HepG2 (cell line): ENCODE results near the gene DEFB121. TPM values are rescaled to one million over a fixed set of nuclear protein-coding genes. Genes with fewer than 3 reads are reported as not detected.
"Not testable (repeated sequence)": the region's sequence is repeated elsewhere in the genome, so short reads cannot be mapped to it uniquely, and the experiment has no call there.

ENCODE experiments used
- ATAC-seq: fragments of 200-7000 bp; cut with Tn5 transposase; 3 replicates; pipeline ENCODE4 v1.9.1; 2020; ENCODE audit warnings: mild to moderate bottlenecking, moderate library complexity
- BruUV-seq: library from RNA; stranded (reverse); fragments of 400-500 nt; replicated peaks from 2 replicates; lab custom pipeline; 2021; lab: Mats Ljungman, UMichigan
- CTCF ChIA-PET: fragments of 300-600 bp; formaldehyde crosslinking; extraction: SDS; loops from one replicate; lab custom pipeline; 2021; ENCODE audit warnings: low total read pairs, inconsistent platforms, low intra/inter-chr PET ratio; lab: Yijun Ruan, JAX
- POLR2A ChIA-PET: fragments of 350-600 bp; sonication (Branson Sonifier 250); formaldehyde crosslinking; loops from one replicate; lab custom pipeline; 2020; ENCODE audit warnings: antibody characterized with exemption, inconsistent platforms; lab: Yijun Ruan, JAX
- DNase-seq: peaks from one replicate; pipeline ENCODE4 v3.0.0-alpha.2; 2015; ENCODE audit warnings: low spot score
- FAIRE-seq: peaks from 3 replicates; lab custom pipeline; 2011; peaks lifted over from hg19 to GRCh38; lab: Jason Lieb, UNC
- H2AFZ ChIP-seq: one replicate; pipeline ENCODE4 v1.6.1; 2011; ENCODE audit warnings: low read length, inconsistent platforms
- H3K27ac ChIP-seq: fragments of 300-600 bp; 3 replicates; pipeline ENCODE4 v1.8.0; 2011; ENCODE audit warnings: mixed run types, mild to moderate bottlenecking, mixed read lengths, low read length, inconsistent platforms; ENCODE audit not compliant: insufficient read depth; ENCODE audit errors: extremely low read length
- H3K27me3 ChIP-seq, 2 experiments: fragments of 200-600 bp in 1 of 2; 2 replicates in 1 of 2; 3 replicates in 1 of 2; pipeline versions ENCODE4 v1.6.0 to v1.8.0; 2011; ENCODE audit warnings: low read length in 2 of 2, mild to moderate bottlenecking in 2 of 2, moderate library complexity in 2 of 2, inconsistent platforms in 1 of 2; ENCODE audit not compliant: insufficient read depth in 2 of 2, control insufficient read depth in 1 of 2
- H3K36me3 ChIP-seq, 2 experiments: fragments of 200-600 bp in 1 of 2; replicated peaks in 1 of 2; 2 replicates in 1 of 2; 3 replicates in 1 of 2; pipeline versions ENCODE4 v1.5.1 to v1.8.0; 2011; ENCODE audit warnings: low read length in 2 of 2, inconsistent platforms in 1 of 2; ENCODE audit not compliant: insufficient read depth in 2 of 2, control insufficient read depth in 1 of 2
- H3K4me1 ChIP-seq: 2 replicates; pipeline ENCODE4 v1.5.1; 2012; ENCODE audit warnings: low read length, inconsistent platforms; ENCODE audit not compliant: insufficient read depth
- H3K4me2 ChIP-seq: 2 replicates; pipeline ENCODE4 v1.6.0; 2011; ENCODE audit warnings: low read depth, low read length, inconsistent platforms
- H3K4me3 ChIP-seq, 3 experiments: fragments of 200-600 bp in 1 of 3; sonication (generic), shearing (Covaris generic) in 1 of 3; replicated peaks in 1 of 3; 2 replicates each; pipeline ENCODE4 v1.5.1; 2011 to 2016; ENCODE audit warnings: low read length in 3 of 3, inconsistent platforms in 2 of 3, low read depth in 2 of 3, mild to moderate bottlenecking in 2 of 3, control low read depth in 1 of 3, mixed read lengths in 1 of 3; ENCODE audit not compliant: insufficient read depth in 1 of 3
- H3K79me2 ChIP-seq: one replicate; pipeline ENCODE4 v1.6.1; 2011; ENCODE audit warnings: low read length, inconsistent platforms; ENCODE audit not compliant: insufficient read depth
- H3K9ac ChIP-seq: 2 replicates; pipeline ENCODE4 v1.6.0; 2011; ENCODE audit warnings: mild to moderate bottlenecking, low read depth, low read length, inconsistent platforms; ENCODE audit not compliant: insufficient read depth
- H3K9me3 ChIP-seq: 2 replicates; pipeline ENCODE4 v1.5.1; 2012; ENCODE audit warnings: mild to moderate bottlenecking, low read length
- H4K20me1 ChIP-seq: 2 replicates; pipeline ENCODE4 v1.6.0; 2011; ENCODE audit warnings: inconsistent platforms, mild to moderate bottlenecking, low read length, moderate library complexity; ENCODE audit not compliant: insufficient read depth
- CHD2 ChIP-seq: IDR thresholded peaks from 2 replicates; pipeline ENCODE4 v1.6.1; 2011; ENCODE audit warnings: low read depth, low read length, improper control_type of control experiment
- MAFF ChIP-seq: IDR thresholded peaks from 2 replicates; pipeline ENCODE4 v1.6.1; 2011; ENCODE audit warnings: low read depth, low read length, improper control_type of control experiment
- MAFK ChIP-seq, 2 experiments: IDR thresholded peaks in 1 of 2; conservative IDR thresholded peaks in 1 of 2; 2 replicates each; pipeline ENCODE4 v1.6.1; 2011; ENCODE audit warnings: improper control_type of control experiment in 2 of 2, low read length in 2 of 2
- PAX8 ChIP-seq: sonication (generic); formaldehyde crosslinking; IDR thresholded peaks from 2 replicates; pipeline ENCODE4 v1.8.0; 2022; ENCODE audit warnings: mild to moderate bottlenecking, missing genetic modification reagents, borderline replicate concordance
- RBM39 ChIP-seq: fragments of 200-400 bp; formaldehyde crosslinking; IDR thresholded peaks from one replicate; pipeline ENCODE4 v1.6.1; 2018; ENCODE audit warnings: antibody characterized with exemption, mild to moderate bottlenecking, low read depth, low read length; ENCODE audit not compliant: poor library complexity, severe bottlenecking
- ZNF503 ChIP-seq: sonication (generic); formaldehyde crosslinking; IDR thresholded peaks from 2 replicates; pipeline ENCODE4 v1.4.0; 2020; ENCODE audit warnings: missing genetic modification reagents
- ZNF574 ChIP-seq: sonication (generic); formaldehyde crosslinking; IDR thresholded peaks from 2 replicates; pipeline ENCODE4 v1.4.0; 2020; ENCODE audit warnings: missing genetic modification reagents
- ZNF674 ChIP-seq: sonication (generic); formaldehyde crosslinking; IDR thresholded peaks from 2 replicates; pipeline ENCODE4 v1.5.0; 2020; ENCODE audit warnings: low read depth, mild to moderate bottlenecking, missing genetic modification reagents
- WGBS: methylation state at CpG from one replicate; pipeline ENCODE4 v1.1.6; 2017; ENCODE audit warnings: low lambda C conversion rate; 5-methylcytosine and 5-hydroxymethylcytosine counted together
- in situ Hi-C: cut with HindIII; loops from 2 replicates; pipeline ENCODE4 v1.10.0; 2017; ENCODE audit warnings: low pct_unique_long_range_greater_than_20kb; ENCODE audit not compliant: extremely low pct_ligation_motif_present
- intact Hi-C: fragments of 100-400 bp; cut with micrococcal nuclease; formaldehyde crosslinking; loops from one replicate; pipeline ENCODE4 v1.10.0; 2022; ENCODE audit not compliant: unreplicated experiment
- polyA plus RNA-seq, 8 experiments: library from polyadenylated mRNA; depleted of rRNA in 3 of 8; stranded (reverse) in 7 of 8; unstranded in 1 of 8; fragments of >200 nt; fragmentation: Illumina TruSeq in 4 of 8; extraction: Trizol in 4 of 8; gene quantifications; 2 replicates each; pipeline versions ENCODE4 v1.2.1 to v1.2.3, GENCODE V29; 2011 to 2016; ENCODE audit warnings: low read depth in 4 of 8, missing spikeins in 1 of 8, mixed read lengths in 1 of 8; ENCODE audit not compliant: insufficient read depth in 1 of 8
- total RNA-seq, 5 experiments: library from RNA; depleted of rRNA; stranded (reverse); fragments of >200 nt; fragmentation: Illumina TruSeq; extraction: Trizol; gene quantifications; 2 replicates each; pipeline ENCODE4 v1.2.3, GENCODE V29; 2016; ENCODE audit warnings: low read depth in 1 of 5

DEFB121 gene
- total and polyA plus RNA-seq, 2 of the 13 experiments (the other 11 are each of a cell fraction or from before 2014, with no cell fraction given) = not detected

GRCh38 chr20:31368301-31368700 is 37.7 kb downstream of the DEFB121 start, which contains the start of gene DEFB118 (continued):
- no peak for TF ChIP-seq ZNF503
- TF ChIP-seq ZNF674 = no peak

GRCh38 chr20:31364272-31364671 is 41.7 kb downstream of the DEFB121 start:
- CTCF ChIA-PET, in situ Hi-C loops: not testable (repeated sequence)

GRCh38 chr20:31363295-31363694 is 42.7 kb downstream of the DEFB121 start:
- FAIRE-seq = no peak
- no peak overlapping the region for H3K4me3 ChIP-seq
- CTCF ChIA-PET = no interaction called here
- ATAC-seq = no peak
- TF ChIP-seq MAFK (conservative IDR thresholded peaks at IDR 0.05 in 1 of 2, IDR thresholded peaks at IDR 0.05 in 1 of 2; ENCODE audit: low read length in 2 of 2) (peak; percentile 63 to 78), RBM39 (no peak), PAX8 (CRISPR knock-in tag) (no peak), MAFF (peak; percentile 63; the same call in 1 of the 2 replicates), ZNF574 (CRISPR knock-in tag) (no peak)
- no TSS peak for BruUV-seq
- H3K27me3 ChIP-seq = peaks cover 0 to 2% of the 10 kb centered on the region in 2 experiments; a peak in 2 of 5 replicates
- in situ Hi-C loops (no loop called here), intact Hi-C loops (no loop called here)
- no peaks in the 10 kb centered on the region for H3K9me3 ChIP-seq
- no peaks in the 10 kb centered on the region for H3K4me1 ChIP-seq
- H3K9ac ChIP-seq = no peak overlapping the region
- DNase-seq = no peak
- no peak overlapping the region for H2AFZ ChIP-seq
- 7% methylated on average over 4 of the region's 4 CpGs for WGBS
- no peak overlapping the region for H3K4me2 ChIP-seq
- no peaks in the 10 kb centered on the region for H4K20me1 ChIP-seq
- H3K36me3 ChIP-seq = no peaks in the 10 kb centered on the region
- no peaks in the 10 kb centered on the region for H3K79me2 ChIP-seq
- H3K27ac ChIP-seq = no peak overlapping the region
- POLR2A ChIA-PET = no interaction called here

More at GRCh38 chr20:31364272-31364671, 41.7 kb downstream of the DEFB121 start:
- H3K27me3 ChIP-seq, H3K4me2 ChIP-seq, H3K9ac ChIP-seq, DNase-seq, FAIRE-seq, H4K20me1 ChIP-seq, intact Hi-C loops, H3K79me2 ChIP-seq, POLR2A ChIA-PET, BruUV-seq, H3K27ac ChIP-seq, H3K36me3 ChIP-seq, H2AFZ ChIP-seq, H3K4me3 ChIP-seq, H3K4me1 ChIP-seq, H3K9me3 ChIP-seq, ATAC-seq: not testable (repeated sequence)
- 1% methylated on average over 5 of the region's 5 CpGs for WGBS
- TF ChIP-seq CHD2 = peak; percentile 82
